ENCODE data around the gene BNIP5. TPM values are rescaled to one million over a fixed set of nuclear protein-coding genes. Genes with fewer than 3 reads are reported as not detected.
"Not testable (repeated sequence)": the region's sequence is repeated elsewhere in the genome, so short reads cannot be mapped to it uniquely, and the experiment has no call there.

Gene BNIP5
- total RNA-seq, 2 experiments from 2014 or later, result not detected

GRCh38 chr6:36364669-36365479 lies 28.2 kb upstream of the BNIP5 start:
- Histone ChIP-seq H3K27ac (ENCODE audit: low read depth in 1 of 2, low read length in 2 of 2) (no peak overlapping the region), H3K4me3 (ENCODE audit: low read length) (no peak overlapping the region), H3K36me3 (ENCODE audit: insufficient read depth, low read length) (peaks cover 5% of the 10 kb centered on the region), H3K9me3 (ENCODE audit: control insufficient read depth in 1 of 2, insufficient read depth in 1 of 2, low read length in 2 of 2) (no peaks in the 10 kb centered on the region), H3K27me3 (ENCODE audit: control insufficient read depth in 1 of 2, insufficient read depth in 2 of 2, low read length in 2 of 2) (no peaks in the 10 kb centered on the region), H3K4me1 (ENCODE audit: insufficient read depth, low read length) (peaks cover 7% of the 10 kb centered on the region)
- ChIA-PET CTCF (interaction anchor here (1.4 kb wide), 1 partner anchor 63 kb away, joined by 3 read pairs; no protein-coding TSS in a partner anchor), POLR2A (no interaction called here)
- H3K4me1 Mint-ChIP-seq (ENCODE audit: low read depth), result no peaks in the 10 kb centered on the region
- TF ChIP-seq CTCF (IDR thresholded peaks at IDR 0.05), result no peak
- H3K36me3 Mint-ChIP-seq (ENCODE audit: low read depth), result no peaks in the 10 kb centered on the region
- no peak overlapping the region for H3K27ac Mint-ChIP-seq
- H3K4me3 Mint-ChIP-seq, result no peak overlapping the region
- intact Hi-C loops (cut with DNase I, micrococcal nuclease), result no loop called here
- H3K27me3 Mint-ChIP-seq, result no peaks in the 10 kb centered on the region
- no peaks in the 10 kb centered on the region for H3K9me3 Mint-ChIP-seq
- ATAC-seq (ENCODE audit: poor library complexity), result no peak
- peak in 2 of 14 experiments; percentile 47 to 52 for DNase-seq

- H3K4me1 ChIP-seq (ENCODE audit: insufficient read depth, low read length); H3K27ac ChIP-seq (ENCODE audit: low read depth in 1 of 2, low read length in 2 of 2); H3K4me3 Mint-ChIP-seq; ATAC-seq (ENCODE audit: poor library complexity); H3K27me3 Mint-ChIP-seq; H3K9me3 Mint-ChIP-seq; H3K36me3 Mint-ChIP-seq (ENCODE audit: low read depth); POLR2A ChIA-PET; H3K36me3 ChIP-seq (ENCODE audit: insufficient read depth, low read length); H3K27me3 ChIP-seq (ENCODE audit: control insufficient read depth in 1 of 2, insufficient read depth in 2 of 2, low read length in 2 of 2); H3K4me1 Mint-ChIP-seq (ENCODE audit: low read depth); DNase-seq; intact Hi-C loops (cut with DNase I, micrococcal nuclease); H3K27ac Mint-ChIP-seq; H3K4me3 ChIP-seq (ENCODE audit: low read length); H3K9me3 ChIP-seq (ENCODE audit: control insufficient read depth in 1 of 2, insufficient read depth in 1 of 2, low read length in 2 of 2): not testable (repeated sequence)
- CTCF ChIA-PET, result interaction anchor here (1.4 kb wide), 1 partner anchor 62 kb away, joined by 3 read pairs; no protein-coding TSS in a partner anchor
Measured at GRCh38 chr6:36364061-36364635, 27.5 kb upstream of the BNIP5 start.

- ChIA-PET CTCF (interaction anchor here (1.4 kb wide), 1 partner anchor 61 kb away, joined by 3 read pairs; no protein-coding TSS in a partner anchor), POLR2A (interaction anchor here (0.6 kb wide), 1 partner anchor 20 kb away, joined by 4 read pairs; no protein-coding TSS in a partner anchor)
- H3K9me3 ChIP-seq (ENCODE audit: control insufficient read depth in 1 of 2, insufficient read depth in 1 of 2, low read length in 2 of 2); H3K4me1 Mint-ChIP-seq (ENCODE audit: low read depth); H3K4me1 ChIP-seq (ENCODE audit: insufficient read depth, low read length); H3K4me3 ChIP-seq (ENCODE audit: low read length); ATAC-seq (ENCODE audit: poor library complexity); H3K4me3 Mint-ChIP-seq; H3K27ac Mint-ChIP-seq; DNase-seq; H3K36me3 ChIP-seq (ENCODE audit: insufficient read depth, low read length); H3K27ac ChIP-seq (ENCODE audit: low read depth in 1 of 2, low read length in 2 of 2); H3K36me3 Mint-ChIP-seq (ENCODE audit: low read depth); intact Hi-C loops (cut with DNase I, micrococcal nuclease); H3K9me3 Mint-ChIP-seq; H3K27me3 Mint-ChIP-seq; H3K27me3 ChIP-seq (ENCODE audit: control insufficient read depth in 1 of 2, insufficient read depth in 2 of 2, low read length in 2 of 2): not testable (repeated sequence)
Measured at GRCh38 chr6:36363371-36363752, 26.7 kb upstream of the BNIP5 start.

GRCh38 chr6:36362551-36363370 lies 26.1 kb upstream of the BNIP5 start:
- Histone ChIP-seq H3K27me3 (ENCODE audit: control insufficient read depth in 1 of 2, insufficient read depth in 2 of 2, low read length in 2 of 2) (no peaks in the 10 kb centered on the region), H3K27ac (ENCODE audit: low read depth in 1 of 2, low read length in 2 of 2) (no peak overlapping the region), H3K4me3 (ENCODE audit: low read length) (no peak overlapping the region), H3K9me3 (ENCODE audit: control insufficient read depth in 1 of 2, insufficient read depth in 1 of 2, low read length in 2 of 2) (no peaks in the 10 kb centered on the region), H3K4me1 (ENCODE audit: insufficient read depth, low read length) (peaks cover 7% of the 10 kb centered on the region), H3K36me3 (ENCODE audit: insufficient read depth, low read length) (peaks cover 5% of the 10 kb centered on the region)
- H3K4me3 Mint-ChIP-seq, result no peak overlapping the region
- TF ChIP-seq CTCF (IDR thresholded peaks at IDR 0.05), result no peak
- ChIA-PET POLR2A (interaction anchor here (0.7 kb wide), 1 partner anchor 995 kb away, joined by 5 read pairs; no protein-coding TSS in a partner anchor), CTCF (no interaction called here)
- no peak overlapping the region for H3K27ac Mint-ChIP-seq
- H3K4me1 Mint-ChIP-seq (ENCODE audit: low read depth), result no peaks in the 10 kb centered on the region
- no peaks in the 10 kb centered on the region for H3K27me3 Mint-ChIP-seq
- intact Hi-C loops (cut with DNase I, micrococcal nuclease), result no loop called here
- no peak for ATAC-seq (ENCODE audit: poor library complexity)
- no peaks in the 10 kb centered on the region for H3K9me3 Mint-ChIP-seq
- DNase-seq, result peak in 2 of 14 experiments; percentile 36 to 39
- no peaks in the 10 kb centered on the region for H3K36me3 Mint-ChIP-seq (ENCODE audit: low read depth)
